K562 (cell line): ENCODE measurements around the gene BIRC3. TPM values are rescaled to one million over a fixed set of nuclear protein-coding genes. Genes with fewer than 3 reads are reported as not detected.

Source experiments
- ARID1B ChIP-seq: fragments of 450-650 bp; IDR thresholded peaks from 2 replicates; pipeline ENCODE4 v1.6.1; 2016; ENCODE audit warnings: antibody characterized with exemption, mild to moderate bottlenecking, inconsistent platforms
- CEBPZ ChIP-seq: fragments of 150-350 bp; IDR thresholded peaks from 2 replicates; pipeline ENCODE4 v1.6.1; 2014; ENCODE audit warnings: low read depth, mild to moderate bottlenecking, low read length, borderline replicate concordance
- EWSR1 ChIP-seq: fragments of 450-650 bp; IDR thresholded peaks from 2 replicates; pipeline ENCODE4 v1.6.1; 2018; ENCODE audit warnings: borderline replicate concordance, mild to moderate bottlenecking, low read depth, moderate library complexity; ENCODE audit not compliant: partially characterized antibody
- FOXJ2 ChIP-seq: fragments of 200-800 bp; sonication (Bioruptor generic); IDR thresholded peaks from 2 replicates; pipeline ENCODE4 v1.6.1; 2016; ENCODE audit warnings: missing genetic modification characterization, missing compliant biosample characterization
- ID3 ChIP-seq, 2 experiments: fragments of 250-450 bp in 1 of 2; fragments of 450-650 bp in 1 of 2; sonication (Bioruptor Pico) in 1 of 2; IDR thresholded peaks; 2 replicates each; pipeline versions ENCODE4 v1.6.1 to v1.8.0; 2016 to 2021; ENCODE audit warnings: mild to moderate bottlenecking in 2 of 2, moderate library complexity in 2 of 2, missing compliant biosample characterization in 1 of 2, missing genetic modification characterization in 1 of 2
- MCM2 ChIP-seq: fragments of 450-650 bp; IDR thresholded peaks from 2 replicates; pipeline ENCODE4 v1.6.1; 2017; ENCODE audit warnings: low read depth, mild to moderate bottlenecking
- NFIX ChIP-seq: fragments of 250-450 bp; sonication (Bioruptor Pico); IDR thresholded peaks from 2 replicates; pipeline ENCODE4 v1.4.0; 2020; ENCODE audit warnings: low read depth, mild to moderate bottlenecking, moderate library complexity
- PHF20 ChIP-seq: fragments of 450-650 bp; IDR thresholded peaks from 2 replicates; pipeline ENCODE4 v1.6.1; 2018; ENCODE audit not compliant: partially characterized antibody
- RFX5 ChIP-seq: IDR thresholded peaks from 2 replicates; pipeline ENCODE4 v1.6.1; 2011; ENCODE audit warnings: low read depth, mild to moderate bottlenecking, improper control_type of control experiment, low read length
- RREB1 ChIP-seq: fragments of 250-450 bp; sonication (Bioruptor Pico); IDR thresholded peaks from 2 replicates; pipeline ENCODE4 v1.4.0; 2020
- SIN3B ChIP-seq: fragments of 450-650 bp; IDR thresholded peaks from 2 replicates; pipeline ENCODE4 v1.6.1; 2017; ENCODE audit warnings: low read depth, mild to moderate bottlenecking, moderate library complexity
- SRSF3 ChIP-seq: fragments of 200-400 bp; formaldehyde crosslinking; IDR thresholded peaks from 2 replicates; pipeline ENCODE4 v1.6.1; 2016; ENCODE audit warnings: mild to moderate bottlenecking, low read length, moderate library complexity; ENCODE audit not compliant: insufficient read depth
- USF2 ChIP-seq: sonication (generic); formaldehyde crosslinking; IDR thresholded peaks from 2 replicates; pipeline ENCODE4 v1.5.0; 2020; ENCODE audit warnings: missing genetic modification reagents
- WHSC1 ChIP-seq: IDR thresholded peaks from one replicate; pipeline ENCODE4 v1.6.1; 2012; ENCODE audit warnings: low read length, control low read depth, inconsistent platforms
- ZFP36 ChIP-seq: fragments of 150-350 bp; IDR thresholded peaks from 2 replicates; pipeline ENCODE4 v1.6.1; 2018; ENCODE audit warnings: low read length, low read depth; ENCODE audit not compliant: partially characterized antibody
- ZNF134 ChIP-seq: fragments of 250-450 bp; sonication (Bioruptor Pico); conservative IDR thresholded peaks from 2 replicates; pipeline ENCODE4 v1.4.0; 2020
- ZNF140 ChIP-seq: fragments of 250-450 bp; sonication (Bioruptor Pico); IDR thresholded peaks from 2 replicates; pipeline ENCODE4 v1.8.0; 2021; ENCODE audit warnings: moderate library complexity, mild to moderate bottlenecking, inconsistent platforms
- polyA plus RNA-seq, 8 experiments: library from polyadenylated mRNA; depleted of rRNA in 4 of 8; stranded (reverse) in 5 of 8; unstranded in 3 of 8; fragments of >200 nt; fragmentation: Nextera tagmentation in 2 of 8; fragmentation: Illumina TruSeq in 1 of 8; extraction: Ambion mirVana in 2 of 8; extraction: Trizol in 1 of 8; gene quantifications; 2 replicates each; pipeline versions ENCODE4 v1.2.1 to v1.2.3, GENCODE V29; 2011 to 2014; ENCODE audit warnings: inconsistent platforms in 1 of 8, missing spikeins in 1 of 8
- total RNA-seq, 7 experiments: library from RNA; depleted of rRNA in 6 of 7; stranded (reverse); fragments of >200 nt in 6 of 7; fragmentation: Illumina TruSeq in 2 of 7; extraction: Trizol in 2 of 7; gene quantifications; 2 replicates each; pipeline versions ENCODE4 v1.2.1 to v1.2.3, GENCODE V29; 2011 to 2021; ENCODE audit warnings: low replicate concordance in 1 of 7

Gene BIRC3
- total and polyA plus RNA-seq, 9 of the 15 experiments (the other 6 are each of a cell fraction or from before 2014, with no cell fraction given), result 0.08 to 0.42 (median 0.18) TPM

GRCh38 chr11:102346748-102347461 lies 29.6 kb downstream of the BIRC3 start, which contains the start of gene BIRC2 (continued):
- TF ChIP-seq ZNF134, result no peak
- no peak for TF ChIP-seq ZFP36
- peak; percentile 58; the same call in 1 of the 2 replicates for TF ChIP-seq RREB1 (CRISPR knock-in tag)
- TF ChIP-seq NFIX (CRISPR knock-in tag), result no peak
- TF ChIP-seq ARID1B, result peak; percentile 34; the same call in 1 of the 2 replicates
- TF ChIP-seq ID3 (CRISPR knock-in tag; IDR thresholded peaks at IDR 0.05), result no peak
- TF ChIP-seq ID3 (tag; IDR thresholded peaks at IDR 0.05), result 0 out of 2 replicates have a peak, but pooled peaks have one; percentile 46
- no peak for TF ChIP-seq WHSC1
- TF ChIP-seq ZNF140 (CRISPR knock-in tag), result no peak
- TF ChIP-seq EWSR1, result no peak
- no peak for TF ChIP-seq SRSF3
- TF ChIP-seq FOXJ2 (tag), result peak; percentile 56
- no peak for TF ChIP-seq CEBPZ
- no peak for TF ChIP-seq RFX5
- TF ChIP-seq MCM2, result no peak
- TF ChIP-seq SIN3B, result no peak
- TF ChIP-seq USF2 (CRISPR knock-in tag), result peak; percentile 38
- peak; percentile 36 for TF ChIP-seq PHF20
